Uterus (tissue), 4 donors: ENCODE results near the gene OSTM1. TPM values are rescaled to one million over a fixed set of nuclear protein-coding genes. Genes with fewer than 3 reads are reported as not detected.

ENCODE experiments used
- DNase-seq, 2 donors: peaks; one replicate each; pipeline ENCODE4 v3.0.0-alpha.2; 2019 to 2020
- H3K27ac ChIP-seq, 2 donors: fragments of 200-600 bp; sonication (generic); 1 replicate in 1 of 2; 2 replicates in 1 of 2; pipeline ENCODE4 v1.5.1; 2016 to 2018
- H3K27me3 ChIP-seq, 2 donors: fragments of 200-600 bp; sonication (generic); one replicate each; pipeline ENCODE4 v1.5.1; 2018 to 2019; ENCODE audit warnings: control low read depth in 1 of 2
- H3K36me3 ChIP-seq, 2 donors: fragments of 200-600 bp; sonication (generic); one replicate each; pipeline ENCODE4 v1.5.1; 2019; ENCODE audit warnings: control low read depth in 1 of 2
- H3K4me1 ChIP-seq, 2 donors: fragments of 200-600 bp; sonication (generic); one replicate each; pipeline ENCODE4 v1.5.1; 2018 to 2019; ENCODE audit warnings: control low read depth in 1 of 2
- H3K4me3 ChIP-seq, 2 donors: fragments of 200-600 bp; sonication (generic); 1 replicate in 1 of 2; 2 replicates in 1 of 2; pipeline ENCODE4 v1.5.1; 2018 to 2019; ENCODE audit warnings: mild to moderate bottlenecking in 1 of 2
- H3K9me3 ChIP-seq, 2 donors: fragments of 200-600 bp; sonication (generic); one replicate each; pipeline ENCODE4 v1.5.1; 2019; ENCODE audit warnings: control low read depth in 1 of 2
- CTCF ChIP-seq, 4 experiments: fragments of 200-600 bp in 2 of 4; fragments of 450-650 bp in 2 of 4; sonication (generic) in 2 of 4; IDR thresholded peaks; one replicate each; pipeline ENCODE4 v1.5.1; 2016 to 2019; ENCODE audit warnings: antibody characterized with exemption in 4 of 4, mild to moderate bottlenecking in 2 of 4, moderate library complexity in 1 of 4
- POLR2A ChIP-seq, 2 donors: fragments of 450-650 bp; IDR thresholded peaks; one replicate each; pipeline ENCODE4 v1.6.1; 2016; ENCODE audit warnings: antibody characterized with exemption in 2 of 2, mild to moderate bottlenecking in 1 of 2, moderate library complexity in 1 of 2
- intact Hi-C: fragments of 100-400 bp; cut with DNase I; formaldehyde crosslinking; loops from one replicate; pipeline ENCODE4 v1.15.1; 2023; ENCODE audit warnings: low total_unique reads
- total RNA-seq, 4 donors: library from RNA; depleted of rRNA in 3 of 4; stranded (reverse); fragments of >200 nt in 3 of 4; gene quantifications; one replicate each; pipeline versions ENCODE4 v1.1.0 to v1.2.4, GENCODE V29; 2014 to 2023
- donor health status: DM: yes; HTN: yes; CAD: no.

The OSTM1 gene
- total RNA-seq, 4 donors from 2014 or later, result 26.2 to 92.5 (median 53.7) TPM

- Histone ChIP-seq H3K36me3 (no peaks in the 10 kb centered on the region), H3K9me3 (no peaks in the 10 kb centered on the region), H3K4me3 (no peak overlapping the region), H3K27ac (no peak overlapping the region), H3K4me1 (no peaks in the 10 kb centered on the region), H3K27me3 (no peaks in the 10 kb centered on the region)
- no peak for DNase-seq
- TF ChIP-seq POLR2A (IDR thresholded peaks at IDR 0.05) (no peak), CTCF (IDR thresholded peaks at IDR 0.05) (no peak)
- intact Hi-C loops, result no loop called here
Measured at GRCh38 chr6:108039681-108040080, 34.9 kb downstream of the OSTM1 start.

GRCh38 chr6:108036884-108037283 lies 37.7 kb downstream of the OSTM1 start:
- Histone ChIP-seq H3K27me3 (no peaks in the 10 kb centered on the region), H3K9me3 (no peaks in the 10 kb centered on the region), H3K4me3 (no peak overlapping the region), H3K27ac (no peak overlapping the region), H3K36me3 (no peaks in the 10 kb centered on the region), H3K4me1 (no peaks in the 10 kb centered on the region)
- TF ChIP-seq POLR2A (IDR thresholded peaks at IDR 0.05), result no peak
- no peak for TF ChIP-seq CTCF (IDR thresholded peaks at IDR 0.05)
- DNase-seq, result no peak
- intact Hi-C loops, result no loop called here

- TF ChIP-seq POLR2A (IDR thresholded peaks at IDR 0.05) (no peak), CTCF (IDR thresholded peaks at IDR 0.05) (no peak)
- Histone ChIP-seq H3K27ac (no peak overlapping the region), H3K4me1 (no peaks in the 10 kb centered on the region), H3K4me3 (no peak overlapping the region), H3K36me3 (no peaks in the 10 kb centered on the region), H3K9me3 (no peaks in the 10 kb centered on the region), H3K27me3 (no peaks in the 10 kb centered on the region)
- no peak for DNase-seq
- intact Hi-C loops, result no loop called here
Measured at GRCh38 chr6:108031968-108032367, 42.6 kb downstream of the OSTM1 start.

GRCh38 chr6:108030211-108030610 lies 44.3 kb downstream of the OSTM1 start:
- no peak overlapping the region for H3K4me3 ChIP-seq
- intact Hi-C loops, result no loop called here
- H3K9me3 ChIP-seq, result no peaks in the 10 kb centered on the region
- no peaks in the 10 kb centered on the region for H3K36me3 ChIP-seq
- no peaks in the 10 kb centered on the region for H3K4me1 ChIP-seq
- H3K27ac ChIP-seq, result no peak overlapping the region
- DNase-seq, result no peak
- TF ChIP-seq POLR2A (IDR thresholded peaks at IDR 0.05) (no peak), CTCF (IDR thresholded peaks at IDR 0.05) (no peak)
- no peaks in the 10 kb centered on the region for H3K27me3 ChIP-seq

- Histone ChIP-seq H3K4me1 (no peaks in the 10 kb centered on the region), H3K9me3 (no peaks in the 10 kb centered on the region), H3K27ac (no peak overlapping the region), H3K27me3 (no peaks in the 10 kb centered on the region), H3K36me3 (no peaks in the 10 kb centered on the region), H3K4me3 (no peak overlapping the region)
- intact Hi-C loops, result no loop called here
- no peak for DNase-seq
- TF ChIP-seq CTCF (IDR thresholded peaks at IDR 0.05), result no peak
- TF ChIP-seq POLR2A (IDR thresholded peaks at IDR 0.05), result no peak
Measured at GRCh38 chr6:108029226-108029921, 45.2 kb downstream of the OSTM1 start.
